NCI-H2227 treated with DMSO at 0.1 percent for 48 hours (cell line): Measurements from ENCODE around the gene AVP.
"Not testable (repeated sequence)": the region's sequence is repeated elsewhere in the genome, so short reads cannot be mapped to it uniquely, and the experiment has no call there.

ENCODE experiments used
- DNase-seq: peaks from one replicate; lab custom pipeline; 2025; lab: John Stamatoyannopoulos, UW

AVP gene

DNA sequence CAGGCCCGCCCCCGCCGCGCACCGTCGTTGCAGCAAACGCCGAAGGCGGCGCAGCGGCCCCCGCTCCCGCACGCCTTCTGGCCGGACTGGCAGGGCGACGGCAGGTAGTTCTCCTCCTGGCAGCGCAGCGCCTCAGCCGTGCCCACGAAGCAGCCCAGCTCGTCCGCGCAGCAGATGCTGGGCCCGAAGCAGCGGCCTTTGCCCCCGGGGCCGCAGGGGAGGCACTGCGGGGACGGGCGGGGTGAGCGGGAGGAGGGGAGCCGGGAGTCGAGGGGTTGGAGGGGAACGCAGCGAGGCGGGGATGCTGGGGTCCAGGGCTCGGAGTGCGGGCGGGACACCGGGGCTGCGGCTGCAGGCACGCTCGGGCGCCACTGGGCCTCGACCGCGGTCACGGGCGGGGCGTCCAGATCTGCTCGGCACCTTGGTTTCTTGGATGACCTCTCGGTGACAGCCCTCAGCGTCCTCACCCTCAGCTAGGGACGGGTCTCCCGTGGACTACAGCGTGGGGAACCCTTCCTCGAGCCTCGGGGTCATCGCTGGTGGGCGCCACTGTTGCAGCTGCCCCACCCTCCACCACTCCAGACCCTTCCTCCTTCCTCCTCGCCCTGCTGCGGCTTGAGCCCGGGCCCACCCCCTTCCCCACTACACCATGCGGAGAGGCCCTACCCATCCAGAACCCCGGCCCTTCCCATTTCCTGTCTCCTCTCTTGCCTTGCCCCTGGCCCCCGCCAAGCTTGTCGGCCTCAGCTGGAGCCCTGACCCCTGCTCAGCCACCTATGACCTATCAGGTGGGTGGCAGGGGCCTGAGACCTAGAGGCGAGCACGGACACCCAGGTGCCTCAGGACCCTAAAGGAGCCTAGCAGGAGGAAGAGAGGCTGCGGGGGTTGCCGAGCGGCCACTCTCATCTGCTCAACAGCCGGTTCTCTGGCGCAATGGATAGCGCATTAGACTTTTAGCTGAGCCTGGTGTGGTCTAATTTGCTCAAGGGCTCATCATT lies 1.3 kb downstream of the AVP start:
- DNase-seq, result no peak

DNA sequence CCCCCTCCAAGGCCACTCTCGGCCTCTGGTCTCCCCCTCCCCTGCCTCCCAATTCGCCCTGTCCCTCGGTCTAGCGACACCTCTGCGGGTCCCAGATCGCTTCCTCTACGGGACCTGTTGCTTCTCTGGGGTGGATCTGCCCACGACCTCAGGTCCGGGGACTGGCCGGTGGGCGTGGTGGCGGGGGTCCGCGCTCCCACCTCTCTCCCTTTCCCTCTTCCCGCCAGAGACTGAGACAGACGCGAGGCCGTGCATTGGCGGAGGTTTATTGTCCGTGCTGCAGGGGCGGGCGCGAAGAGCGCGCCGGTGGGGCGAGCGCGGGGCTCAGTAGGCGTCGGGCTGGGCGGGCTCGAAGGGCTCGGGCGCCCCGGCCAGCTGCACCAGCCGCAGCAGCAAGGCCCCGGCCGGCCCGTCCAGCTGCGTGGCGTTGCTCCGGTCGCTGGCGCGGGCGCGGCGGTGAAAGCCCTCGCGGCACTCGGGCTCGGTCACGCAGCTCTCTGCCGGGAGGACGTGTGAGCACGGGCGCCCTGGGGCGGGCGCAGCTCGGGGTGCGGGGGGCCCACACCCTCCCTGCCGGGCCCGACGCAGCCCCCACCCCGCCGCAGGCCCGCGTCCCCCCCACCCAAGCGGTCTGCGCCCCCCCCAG lies 2.1 kb downstream of the AVP start:
- DNase-seq, result no peak

DNA sequence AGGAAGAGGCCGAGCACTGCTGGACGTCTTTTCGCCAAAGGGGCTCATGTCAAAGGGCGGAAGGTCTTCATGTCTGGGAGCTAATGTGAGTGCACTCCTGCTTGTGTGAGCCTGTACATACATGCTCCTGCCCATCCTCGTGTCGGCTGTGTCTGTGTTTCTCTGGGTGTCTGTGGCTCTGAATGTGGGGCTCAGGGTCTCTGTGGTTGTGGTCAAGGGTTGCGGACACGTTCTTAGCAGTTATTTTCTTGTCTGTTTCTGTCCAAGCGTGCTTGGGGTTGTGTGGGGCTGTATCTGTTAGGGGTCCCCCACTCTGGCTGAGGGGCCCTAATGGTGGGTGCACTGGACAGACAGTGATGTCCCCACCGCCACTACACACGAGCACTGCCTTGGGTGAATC lies 2.9 kb downstream of the AVP start:
- DNase-seq, result no peak

DNA sequence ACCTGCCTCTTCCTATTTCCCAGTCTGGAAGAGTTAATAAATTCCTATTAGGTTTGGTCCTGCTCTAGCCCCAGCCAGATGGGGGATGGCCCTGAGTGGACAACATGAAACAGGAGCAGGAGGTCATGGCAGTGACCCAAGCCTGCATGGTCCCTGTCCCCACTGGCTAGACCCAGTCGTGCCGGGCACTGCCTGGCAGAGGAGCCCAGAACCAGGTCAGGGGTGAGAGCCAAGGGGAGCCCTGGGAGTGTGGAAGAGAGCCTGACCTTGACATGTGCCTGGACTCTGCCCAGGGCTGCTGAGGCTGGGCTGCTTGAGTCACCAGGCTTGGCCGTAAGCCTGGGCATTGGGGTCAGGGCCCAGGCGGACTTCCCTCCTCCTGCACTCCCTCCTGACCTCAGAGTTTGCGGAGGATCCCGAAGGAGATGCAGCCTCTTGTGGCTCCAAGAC lies 3.6 kb downstream of the AVP start:
- no peak for DNase-seq

DNA sequence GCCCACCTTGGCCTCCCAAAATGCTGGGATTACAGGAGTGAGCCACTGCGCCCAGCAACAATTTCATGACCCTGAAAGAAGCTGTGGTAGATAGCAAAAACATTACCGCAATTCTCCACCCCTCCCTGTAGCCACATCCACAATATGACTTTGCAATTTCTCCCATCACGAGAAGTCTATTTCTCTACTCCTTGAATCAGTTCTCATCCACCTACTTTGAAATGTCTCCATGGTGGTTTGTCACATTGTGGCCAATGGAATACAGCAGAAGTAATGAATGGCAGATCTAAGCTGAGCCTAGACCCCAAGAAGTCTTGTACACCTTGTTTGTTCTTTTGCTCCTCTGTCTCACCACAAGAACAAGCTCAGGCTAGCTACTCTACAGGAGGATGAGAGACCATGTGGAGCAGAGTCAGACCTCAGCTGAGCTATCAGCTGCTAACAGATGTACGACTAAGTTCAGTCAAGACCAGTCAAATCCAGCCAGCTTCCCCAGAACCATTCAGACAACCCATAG lies 6.8 kb downstream of the AVP start:
- no peak for DNase-seq

DNA sequence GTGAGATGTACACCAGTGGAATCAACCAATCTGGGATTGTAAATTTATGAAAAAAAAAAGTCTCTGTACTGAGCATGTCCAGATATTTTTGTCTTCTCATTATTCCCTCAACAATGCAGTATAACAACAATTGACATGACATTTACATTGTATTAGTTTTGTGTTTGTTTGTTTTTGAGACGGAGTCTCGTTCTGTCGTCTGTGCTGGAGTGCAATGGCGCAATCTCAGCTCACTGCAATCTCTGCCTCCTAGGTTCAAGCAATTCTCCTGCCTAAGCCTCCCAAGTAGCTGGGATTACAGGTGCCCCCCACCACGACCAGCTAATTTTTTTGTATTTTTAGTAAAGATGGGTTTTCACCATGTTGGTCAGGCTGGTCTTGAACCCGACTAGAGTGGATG lies 9.2 kb downstream of the AVP start:
- DNase-seq, result not testable (repeated sequence)

DNA sequence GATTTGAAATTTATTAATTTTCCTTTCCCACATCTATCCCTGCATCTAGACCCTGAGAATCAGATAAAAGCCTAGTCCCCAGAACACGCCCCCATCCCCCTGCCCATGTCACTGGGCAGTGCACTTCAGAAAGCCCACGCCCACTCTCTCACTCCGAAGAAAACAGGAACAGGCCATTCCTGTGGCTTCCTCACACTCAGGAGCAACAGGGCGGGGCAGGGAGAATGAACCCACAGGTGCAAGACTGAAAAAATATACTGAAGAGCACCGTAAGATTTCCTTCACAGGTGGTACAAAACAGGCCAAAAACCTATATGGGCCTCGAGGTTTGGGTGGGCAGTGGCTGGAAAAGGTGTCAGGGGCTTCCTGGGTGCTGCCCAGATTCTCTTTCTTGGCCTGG lies 9.7 kb downstream of the AVP start:
- DNase-seq, result no peak

DNA sequence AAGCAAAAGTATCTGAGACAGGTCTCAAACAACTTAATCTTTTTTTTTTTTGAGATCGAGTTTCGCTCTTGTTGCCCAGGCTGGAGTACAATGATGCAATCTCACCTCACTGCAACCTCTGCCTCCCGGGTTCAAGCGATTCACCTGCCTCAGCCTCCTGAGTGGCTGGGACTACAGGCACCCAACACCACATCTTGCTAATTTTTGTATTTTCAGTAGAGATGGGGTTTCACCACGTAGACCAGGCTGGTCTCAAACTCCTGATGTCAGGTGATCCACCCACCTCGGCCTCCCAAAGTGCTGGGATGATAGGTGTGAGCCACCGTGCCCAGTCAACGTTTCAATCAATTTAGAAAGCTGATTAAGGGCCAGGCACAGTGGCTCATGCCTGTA lies 11.3 kb downstream of the AVP start:
- DNase-seq, result not testable (repeated sequence)

DNA sequence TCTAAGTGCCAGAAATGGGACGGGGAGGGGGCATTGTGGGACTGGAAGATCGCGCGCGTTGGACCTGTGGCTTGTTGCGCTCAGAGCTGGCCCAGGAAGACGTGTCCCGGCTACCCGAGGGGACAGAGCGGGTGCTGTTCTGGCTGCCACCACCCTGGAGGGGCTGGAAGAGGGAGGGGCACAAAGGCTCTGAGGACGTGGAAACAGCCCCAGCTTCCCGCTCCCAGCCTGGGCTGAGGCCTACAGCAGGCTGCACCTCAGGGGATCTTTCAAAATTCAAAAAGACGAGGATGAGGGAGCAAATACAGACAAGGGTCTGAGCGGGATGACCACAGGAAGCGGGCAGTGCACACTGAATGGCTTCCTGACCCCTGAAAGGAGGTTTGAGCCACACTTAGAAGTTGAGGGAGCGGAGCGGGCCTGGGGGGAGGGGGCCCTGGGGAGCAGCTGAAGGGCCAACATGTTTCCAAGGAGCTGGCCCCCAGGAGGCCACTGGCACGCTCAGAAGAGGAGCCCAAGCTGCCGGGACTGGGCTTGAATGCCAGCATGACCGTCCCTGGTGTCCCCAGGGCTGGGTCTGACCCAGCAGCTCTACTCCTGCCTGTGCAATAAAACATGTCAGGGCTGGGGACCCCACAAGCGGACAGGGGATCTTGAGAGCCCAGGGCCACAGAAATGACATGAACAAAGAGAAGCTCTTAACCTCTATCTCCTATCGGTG lies 11.8 kb downstream of the AVP start:
- DNase-seq, result no peak

DNA sequence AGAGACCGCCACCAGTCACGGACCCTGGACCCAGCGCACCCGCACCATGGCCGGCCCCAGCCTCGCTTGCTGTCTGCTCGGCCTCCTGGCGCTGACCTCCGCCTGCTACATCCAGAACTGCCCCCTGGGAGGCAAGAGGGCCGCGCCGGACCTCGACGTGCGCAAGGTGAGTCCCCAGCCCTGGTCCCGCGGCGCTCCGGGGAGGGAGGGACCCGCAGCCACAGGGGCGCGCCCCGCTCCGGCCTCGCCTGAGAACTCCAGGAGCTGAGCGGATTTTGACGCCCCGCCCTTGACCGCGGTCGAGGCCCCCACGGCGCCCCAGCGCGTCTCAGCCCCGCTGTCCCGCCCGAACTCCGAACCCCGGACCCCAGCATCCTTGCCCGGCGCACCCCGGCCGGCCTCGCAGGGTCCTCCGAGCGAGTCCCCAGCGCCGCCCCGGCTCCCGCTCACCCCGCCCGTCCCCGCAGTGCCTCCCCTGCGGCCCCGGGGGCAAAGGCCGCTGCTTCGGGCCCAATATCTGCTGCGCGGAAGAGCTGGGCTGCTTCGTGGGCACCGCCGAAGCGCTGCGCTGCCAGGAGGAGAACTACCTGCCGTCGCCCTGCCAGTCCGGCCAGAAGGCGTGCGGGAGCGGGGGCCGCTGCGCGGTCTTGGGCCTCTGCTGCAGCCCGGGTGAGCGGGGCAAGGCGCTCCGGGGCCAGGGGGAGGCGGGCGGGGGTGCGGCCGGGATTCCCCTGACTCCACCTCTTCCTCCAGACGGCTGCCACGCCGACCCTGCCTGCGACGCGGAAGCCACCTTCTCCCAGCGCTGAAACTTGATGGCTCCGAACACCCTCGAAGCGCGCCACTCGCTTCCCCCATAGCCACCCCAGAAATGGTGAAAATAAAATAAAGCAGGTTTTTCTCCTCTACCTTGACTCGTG lies 12.7 kb downstream of the AVP start, which contains the start of gene OXT:
Gene OXT, plus strand, starts transcription at position 11 of the 920 bp plus-strand sequence. Its CDS starts 36 bp downstream, at position 47.
- DNase-seq, result no peak

DNA sequence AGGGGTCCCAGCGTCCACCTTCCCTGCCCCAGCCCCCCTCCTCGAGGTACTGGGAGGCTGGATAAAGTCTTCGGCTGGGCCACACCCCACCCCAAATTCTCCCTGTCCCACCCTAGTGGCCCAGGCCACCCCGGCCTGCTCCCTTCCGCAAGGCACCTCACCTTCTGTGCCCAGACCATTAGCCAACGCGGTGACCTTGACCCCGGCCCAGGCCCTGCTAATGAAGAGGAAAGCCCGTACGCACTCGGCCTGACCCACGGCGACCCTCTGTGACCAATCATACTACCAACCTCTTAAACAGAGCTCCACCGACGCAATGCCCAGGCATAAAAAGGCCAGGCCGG lies 13.3 kb downstream of the AVP start:
- no peak for DNase-seq

DNA sequence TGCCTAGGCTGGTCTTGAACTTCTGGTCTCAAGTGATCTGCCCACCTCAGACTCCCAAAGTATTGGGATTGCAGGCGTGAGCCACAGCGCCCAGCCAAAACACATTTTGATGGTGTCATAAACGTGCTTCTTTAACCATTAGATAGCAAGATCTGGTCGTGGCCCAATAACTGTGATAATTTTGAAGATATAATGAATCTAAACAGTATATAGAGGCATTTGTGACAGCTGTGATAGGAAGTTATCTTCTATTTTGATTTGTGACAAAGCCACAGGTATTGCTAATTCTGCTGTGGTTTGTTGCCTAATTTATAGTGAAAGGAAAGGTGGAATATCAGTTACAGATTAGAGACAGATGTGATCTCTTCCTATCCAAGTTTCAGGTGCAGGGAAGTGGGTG lies 13.8 kb downstream of the AVP start:
- no peak for DNase-seq

DNA sequence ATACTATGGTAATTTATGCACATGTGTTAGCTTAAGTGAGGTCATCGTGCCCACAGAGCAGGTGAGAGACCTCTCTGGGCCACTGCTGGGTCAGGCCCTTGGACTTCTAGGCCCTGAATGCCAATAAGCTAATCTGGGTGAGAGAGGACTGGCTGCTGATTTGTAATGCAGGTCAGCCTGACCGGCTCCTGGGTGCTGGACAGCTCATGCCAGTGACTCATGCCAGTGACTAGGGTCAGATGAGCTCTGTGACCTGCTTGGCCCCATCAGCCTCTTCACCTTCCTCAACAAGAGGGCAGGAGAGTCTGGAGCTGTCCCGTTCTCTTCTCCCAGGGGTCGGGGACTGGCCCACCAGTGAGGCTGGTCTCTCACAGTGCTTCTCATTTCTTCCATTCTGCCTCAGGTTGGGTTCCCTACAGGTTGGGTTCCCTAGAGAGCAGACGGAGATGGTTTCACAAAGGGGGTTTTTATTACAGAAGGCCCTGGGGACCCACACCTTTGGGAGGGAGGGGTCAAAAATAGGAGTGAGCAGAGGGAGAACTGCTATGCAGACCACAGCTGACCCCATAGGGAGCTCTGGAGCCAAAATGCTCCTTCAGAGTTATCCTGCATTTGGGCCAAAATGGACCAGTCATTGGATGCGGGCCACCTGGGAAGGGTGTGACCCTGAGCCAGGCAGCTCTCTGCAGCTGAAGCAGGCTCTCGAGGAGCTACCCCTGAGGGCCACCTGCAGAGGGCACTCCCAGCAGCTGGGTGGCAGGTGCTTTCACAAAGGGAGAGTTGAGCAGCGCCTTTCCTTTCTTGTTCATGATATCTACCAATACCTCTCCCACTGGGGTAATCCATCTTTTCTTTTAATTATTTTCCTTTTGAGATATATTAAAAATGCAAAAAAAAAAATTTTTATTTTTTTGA lies 15.3 kb downstream of the AVP start:
- DNase-seq, result no peak

DNA sequence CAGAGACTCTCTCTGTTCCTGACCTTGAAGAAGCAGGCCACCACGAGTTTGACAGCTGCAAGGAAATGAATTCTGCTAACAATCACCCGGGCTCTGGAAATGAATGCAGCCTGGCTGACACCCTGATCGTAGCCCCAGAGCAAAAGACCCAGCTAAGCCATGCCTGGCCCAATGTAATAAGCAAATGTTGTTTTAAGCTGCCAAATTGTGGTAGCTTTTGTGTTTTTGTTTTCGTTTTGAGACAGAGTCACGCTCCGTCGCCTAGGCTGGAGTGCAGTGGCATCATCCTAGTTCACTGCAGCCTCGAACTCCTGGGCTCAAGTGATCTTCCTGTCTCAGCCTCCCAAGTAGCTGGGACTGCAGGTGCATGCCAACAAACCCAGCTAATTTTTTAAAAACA lies 16.4 kb downstream of the AVP start:
- DNase-seq, result no peak

DNA sequence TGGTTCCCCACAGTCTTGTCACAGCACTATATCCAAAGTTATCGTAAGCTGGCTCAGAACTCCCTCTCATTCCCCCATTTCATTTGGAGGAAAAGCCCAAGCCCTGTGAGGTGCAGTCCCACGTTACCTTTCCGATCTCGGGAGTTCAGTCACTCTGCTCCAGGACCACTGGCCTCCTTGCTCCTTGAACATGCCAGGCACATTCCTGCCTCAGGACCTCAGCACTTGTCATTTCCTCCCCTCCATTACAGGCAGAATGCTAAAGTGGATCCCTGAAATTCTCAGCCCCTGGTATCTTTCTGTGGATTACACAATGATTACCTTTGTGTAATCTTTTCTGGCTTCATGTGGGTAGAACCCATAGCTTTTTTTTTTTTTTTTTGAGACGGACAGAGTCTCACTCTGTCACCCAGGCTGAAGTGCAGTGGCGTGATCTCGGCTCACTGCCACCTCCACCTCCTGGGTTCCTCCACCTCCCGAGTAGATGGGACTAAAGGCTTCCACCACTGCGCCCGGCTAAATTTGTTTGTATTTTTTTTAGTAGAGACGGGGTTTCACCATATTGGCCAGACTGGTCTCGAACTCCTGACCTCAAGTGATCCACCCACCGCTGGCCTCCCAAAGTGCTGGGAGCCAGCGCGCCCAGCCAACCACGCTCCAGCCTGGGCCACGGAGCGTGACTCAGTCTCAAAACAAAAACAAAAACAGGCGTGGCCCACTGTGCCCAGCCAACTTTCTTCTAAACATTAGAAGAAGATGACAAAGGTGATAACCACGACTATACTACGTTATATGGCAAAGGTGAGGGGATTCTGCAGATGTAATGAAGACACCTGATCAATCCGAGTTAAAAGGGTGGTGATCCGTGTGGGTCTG lies 17.1 kb downstream of the AVP start:
- DNase-seq, result no peak

DNA sequence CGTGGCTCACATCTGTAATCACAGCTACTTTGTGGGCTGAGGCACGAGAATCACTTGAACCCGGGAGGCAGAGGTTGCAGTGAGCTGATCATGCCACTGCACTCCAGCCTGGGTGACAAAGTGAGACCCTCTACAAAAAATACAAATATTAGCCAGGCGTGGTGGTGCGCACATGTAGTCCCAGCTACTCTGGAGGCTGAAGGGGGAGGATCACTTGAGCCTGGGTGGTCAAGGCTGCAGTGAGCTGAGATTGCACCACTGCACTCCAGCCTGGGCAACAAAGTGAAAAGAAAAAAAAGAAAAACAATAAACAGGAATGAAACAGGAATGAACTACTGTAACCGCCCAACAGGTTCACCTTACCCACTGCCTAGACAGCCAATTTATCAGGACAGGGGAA lies 20.4 kb downstream of the AVP start:
- not testable (repeated sequence) for DNase-seq

DNA sequence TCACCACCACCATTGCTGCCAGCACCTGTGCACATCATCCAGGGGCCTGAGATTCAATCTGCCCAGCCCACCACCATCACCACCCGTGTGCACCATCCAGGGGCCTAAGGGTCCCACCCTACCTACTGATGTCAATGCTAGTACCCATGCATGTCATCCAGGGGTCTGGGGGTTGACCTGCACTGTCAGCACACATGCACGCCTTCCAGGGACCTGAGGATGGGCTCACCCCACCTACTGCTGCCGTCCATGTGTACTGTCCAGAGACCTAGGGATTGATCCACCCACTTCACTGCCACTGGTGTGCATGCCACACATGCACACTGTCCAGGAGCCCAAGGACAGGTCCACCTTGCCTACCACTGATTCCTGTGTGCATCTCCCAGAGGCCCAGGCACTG lies 25.0 kb downstream of the AVP start:
- no peak for DNase-seq

DNA sequence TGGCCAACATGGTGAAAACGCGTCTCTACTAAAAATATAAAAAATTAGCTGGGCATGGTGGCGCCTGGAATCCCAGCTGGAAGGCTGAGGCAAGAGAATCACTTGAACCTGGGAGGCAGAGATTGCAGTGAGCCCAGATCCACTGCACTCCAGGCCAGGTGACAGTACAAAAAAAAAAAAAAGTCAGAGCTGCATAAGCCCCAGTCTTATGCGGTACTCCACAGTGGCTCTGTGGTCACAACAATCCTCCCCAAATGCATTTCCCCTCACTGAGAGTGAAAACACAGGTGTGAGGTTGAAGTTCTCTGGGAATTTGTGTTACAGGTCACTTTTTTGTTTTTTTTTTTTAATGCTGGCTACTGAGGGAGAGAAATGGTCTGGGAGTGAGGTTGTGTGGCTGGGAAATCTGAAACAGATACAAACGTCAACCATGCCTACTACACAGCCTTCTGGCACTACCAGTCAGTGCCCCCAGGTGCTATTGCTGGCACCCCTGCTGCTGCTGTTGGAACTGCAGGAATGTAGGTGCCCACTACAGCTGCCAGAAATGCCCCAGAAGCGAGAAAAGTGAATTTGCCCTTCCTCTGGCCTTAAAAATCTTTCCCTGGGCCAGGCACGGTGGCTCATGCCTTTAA lies 33.0 kb downstream of the AVP start:
- DNase-seq, result no peak
